Liver (tissue), 3 donors: ENCODE data around the gene SMIM14.

Experiments used
- CTCF ChIP-seq: fragments of 150-350 bp; IDR thresholded peaks from 2 replicates; pipeline ENCODE4 v1.5.1; 2017; ENCODE audit warnings: improper control_type of control experiment, low read depth, low read length; ENCODE audit not compliant: missing input control
- MAX ChIP-seq: IDR thresholded peaks from 2 replicates; pipeline ENCODE4 v1.6.1; 2016; ENCODE audit warnings: antibody characterized with exemption
- RAD21 ChIP-seq, 2 donors: IDR thresholded peaks; 2 replicates each; pipeline ENCODE4 v1.6.1; 2016; ENCODE audit warnings: antibody characterized with exemption in 2 of 2, mild to moderate bottlenecking in 2 of 2
- YY1 ChIP-seq: IDR thresholded peaks from 2 replicates; pipeline ENCODE4 v1.6.1; 2016; ENCODE audit warnings: antibody characterized with exemption, mild to moderate bottlenecking
- donor health status: healthy.
- donor health status: healthy.

GRCh38 chr4:39609454-39609931, 29.2 kb downstream of the SMIM14 start:
- no peak for TF ChIP-seq CTCF
- TF ChIP-seq YY1 = no peak
- no peak for TF ChIP-seq RAD21 (IDR thresholded peaks at IDR 0.05)
- TF ChIP-seq MAX = no peak
